ENCODE measurements around the gene PRLR.

Gene PRLR

GRCh38 chr5:35082530-35082929 is 147.8 kb downstream of the PRLR start:
- no peak for DNase-seq (ENCODE audit: low spot score)

GRCh38 chr5:35081134-35081533 is 149.2 kb downstream of the PRLR start:
- DNase-seq (ENCODE audit: low spot score): no peak

- DNase-seq (ENCODE audit: low spot score): no peak
Measured at GRCh38 chr5:35073160-35073559, 157.1 kb downstream of the PRLR start.

- DNase-seq (ENCODE audit: low spot score): no peak
Measured at GRCh38 chr5:35069188-35069587, 161.1 kb downstream of the PRLR start.

- DNase-seq (ENCODE audit: low spot score): no peak
Measured at GRCh38 chr5:35067985-35068384, 162.3 kb downstream of the PRLR start.

GRCh38 chr5:35066260-35066795 is 164.0 kb downstream of the PRLR start:
- no peak for DNase-seq (ENCODE audit: low spot score)

GRCh38 chr5:35063414-35063813 is 166.9 kb downstream of the PRLR start:
- DNase-seq (ENCODE audit: low spot score): peak; percentile 29

- DNase-seq (ENCODE audit: low spot score): peak; percentile 48
Measured at GRCh38 chr5:35061211-35061770, 169.0 kb downstream of the PRLR start.

GRCh38 chr5:35060236-35060635 is 170.1 kb downstream of the PRLR start:
- DNase-seq (ENCODE audit: low spot score): no peak

- DNase-seq (ENCODE audit: low spot score): no peak
Measured at GRCh38 chr5:35059251-35059650, 171.0 kb downstream of the PRLR start.

GRCh38 chr5:35058374-35058788 is 171.9 kb downstream of the PRLR start:
- no peak for DNase-seq (ENCODE audit: low spot score)

- no peak for DNase-seq (ENCODE audit: low spot score)
Measured at GRCh38 chr5:35056686-35057085, 173.6 kb downstream of the PRLR start.

GRCh38 chr5:35052838-35053237 is 177.4 kb downstream of the PRLR start:
- no peak for DNase-seq (ENCODE audit: low spot score)

- DNase-seq (ENCODE audit: low spot score): no peak
Measured at GRCh38 chr5:35050541-35051126, 179.7 kb downstream of the PRLR start.

- DNase-seq (ENCODE audit: low spot score): no peak
Measured at GRCh38 chr5:35048910-35049309, 181.4 kb downstream of the PRLR start.

- no peak for DNase-seq (ENCODE audit: low spot score)
Measured at GRCh38 chr5:35047785-35048404, 182.4 kb downstream of the PRLR start, which contains the start of gene AGXT2. TSS of gene AGXT2 (minus strand) at chr5:35047949. CDS start at chr5:35047892, 57 bp downstream.

- DNase-seq (ENCODE audit: low spot score): peak; percentile 89
Measured at GRCh38 chr5:35046774-35047173, 183.5 kb downstream of the PRLR start.

GRCh38 chr5:35045280-35045679 is 185.0 kb downstream of the PRLR start:
- no peak for DNase-seq (ENCODE audit: low spot score)

- DNase-seq (ENCODE audit: low spot score): no peak
Measured at GRCh38 chr5:35044649-35045048, 185.6 kb downstream of the PRLR start.

GRCh38 chr5:35042781-35043180 is 187.5 kb downstream of the PRLR start:
- no peak for DNase-seq (ENCODE audit: low spot score)

GRCh38 chr5:35041261-35041660 is 189.0 kb downstream of the PRLR start:
- peak; percentile 59 for DNase-seq (ENCODE audit: low spot score)

- DNase-seq (ENCODE audit: low spot score): no peak
Measured at GRCh38 chr5:35038891-35039290, 191.4 kb downstream of the PRLR start.

- DNase-seq (ENCODE audit: low spot score): no peak
Measured at GRCh38 chr5:35036536-35036935, 193.8 kb downstream of the PRLR start.
